HepG2 (cell line): ENCODE results near the gene ACSBG1. TPM values are rescaled to one million over a fixed set of nuclear protein-coding genes. Genes with fewer than 3 reads are reported as not detected.

Source experiments
- ATAC-seq: fragments of 200-7000 bp; cut with Tn5 transposase; 3 replicates; pipeline ENCODE4 v1.9.1; 2020; ENCODE audit warnings: mild to moderate bottlenecking, moderate library complexity
- BruUV-seq: library from RNA; stranded (reverse); fragments of 400-500 nt; replicated peaks from 2 replicates; lab custom pipeline; 2021; lab: Mats Ljungman, UMichigan
- CTCF ChIA-PET: fragments of 300-600 bp; formaldehyde crosslinking; extraction: SDS; loops from one replicate; lab custom pipeline; 2021; ENCODE audit warnings: low total read pairs, inconsistent platforms, low intra/inter-chr PET ratio; lab: Yijun Ruan, JAX
- POLR2A ChIA-PET: fragments of 350-600 bp; sonication (Branson Sonifier 250); formaldehyde crosslinking; loops from one replicate; lab custom pipeline; 2020; ENCODE audit warnings: antibody characterized with exemption, inconsistent platforms; lab: Yijun Ruan, JAX
- DNase-seq: peaks from one replicate; pipeline ENCODE4 v3.0.0-alpha.2; 2015; ENCODE audit warnings: low spot score
- FAIRE-seq: peaks from 3 replicates; lab custom pipeline; 2011; peaks lifted over from hg19 to GRCh38; lab: Jason Lieb, UNC
- H2AFZ ChIP-seq: one replicate; pipeline ENCODE4 v1.6.1; 2011; ENCODE audit warnings: low read length, inconsistent platforms
- H3K27ac ChIP-seq: fragments of 300-600 bp; 3 replicates; pipeline ENCODE4 v1.8.0; 2011; ENCODE audit warnings: mixed run types, mild to moderate bottlenecking, mixed read lengths, low read length, inconsistent platforms; ENCODE audit not compliant: insufficient read depth; ENCODE audit errors: extremely low read length
- H3K27me3 ChIP-seq, 2 experiments: fragments of 200-600 bp in 1 of 2; 2 replicates in 1 of 2; 3 replicates in 1 of 2; pipeline versions ENCODE4 v1.6.0 to v1.8.0; 2011; ENCODE audit warnings: low read length in 2 of 2, mild to moderate bottlenecking in 2 of 2, moderate library complexity in 2 of 2, inconsistent platforms in 1 of 2; ENCODE audit not compliant: insufficient read depth in 2 of 2, control insufficient read depth in 1 of 2
- H3K36me3 ChIP-seq, 2 experiments: fragments of 200-600 bp in 1 of 2; replicated peaks in 1 of 2; 2 replicates in 1 of 2; 3 replicates in 1 of 2; pipeline versions ENCODE4 v1.5.1 to v1.8.0; 2011; ENCODE audit warnings: low read length in 2 of 2, inconsistent platforms in 1 of 2; ENCODE audit not compliant: insufficient read depth in 2 of 2, control insufficient read depth in 1 of 2
- H3K4me1 ChIP-seq: 2 replicates; pipeline ENCODE4 v1.5.1; 2012; ENCODE audit warnings: low read length, inconsistent platforms; ENCODE audit not compliant: insufficient read depth
- H3K4me2 ChIP-seq: 2 replicates; pipeline ENCODE4 v1.6.0; 2011; ENCODE audit warnings: low read depth, low read length, inconsistent platforms
- H3K4me3 ChIP-seq, 3 experiments: fragments of 200-600 bp in 1 of 3; sonication (generic), shearing (Covaris generic) in 1 of 3; replicated peaks in 1 of 3; 2 replicates each; pipeline ENCODE4 v1.5.1; 2011 to 2016; ENCODE audit warnings: low read length in 3 of 3, inconsistent platforms in 2 of 3, low read depth in 2 of 3, mild to moderate bottlenecking in 2 of 3, control low read depth in 1 of 3, mixed read lengths in 1 of 3; ENCODE audit not compliant: insufficient read depth in 1 of 3
- H3K79me2 ChIP-seq: one replicate; pipeline ENCODE4 v1.6.1; 2011; ENCODE audit warnings: low read length, inconsistent platforms; ENCODE audit not compliant: insufficient read depth
- H3K9ac ChIP-seq: 2 replicates; pipeline ENCODE4 v1.6.0; 2011; ENCODE audit warnings: mild to moderate bottlenecking, low read depth, low read length, inconsistent platforms; ENCODE audit not compliant: insufficient read depth
- H3K9me3 ChIP-seq: 2 replicates; pipeline ENCODE4 v1.5.1; 2012; ENCODE audit warnings: mild to moderate bottlenecking, low read length
- H4K20me1 ChIP-seq: 2 replicates; pipeline ENCODE4 v1.6.0; 2011; ENCODE audit warnings: inconsistent platforms, mild to moderate bottlenecking, low read length, moderate library complexity; ENCODE audit not compliant: insufficient read depth
- HNRNPUL1 ChIP-seq: fragments of 200-400 bp; formaldehyde crosslinking; IDR thresholded peaks from 2 replicates; pipeline ENCODE4 v1.6.1; 2017; ENCODE audit warnings: low read depth, mild to moderate bottlenecking, low read length, moderate library complexity
- RBM22 ChIP-seq: fragments of 200-400 bp; formaldehyde crosslinking; optimal IDR thresholded peaks from 2 replicates; pipeline ENCODE3; 2017; ENCODE audit warnings: mild to moderate bottlenecking, low read length, moderate library complexity
- REST ChIP-seq, 2 experiments: IDR thresholded peaks; 2 replicates each; pipeline ENCODE4 v1.6.1; 2011 to 2012; ENCODE audit warnings: low read length in 2 of 2, borderline replicate concordance in 1 of 2, low read depth in 1 of 2, mild to moderate bottlenecking in 1 of 2, moderate library complexity in 1 of 2
- SYNCRIP ChIP-seq: fragments of 200-400 bp; formaldehyde crosslinking; IDR thresholded peaks from 2 replicates; pipeline ENCODE4 v1.6.1; 2018; ENCODE audit warnings: mild to moderate bottlenecking, low read depth, low read length; ENCODE audit not compliant: insufficient read depth
- ZNF143 ChIP-seq: sonication (generic); formaldehyde crosslinking; IDR thresholded peaks from 2 replicates; pipeline ENCODE4 v1.4.0; 2020; ENCODE audit warnings: missing genetic modification reagents
- ZNF589 ChIP-seq: sonication (generic); formaldehyde crosslinking; conservative IDR thresholded peaks from 2 replicates; pipeline ENCODE4 v1.8.0; 2022; ENCODE audit warnings: mild to moderate bottlenecking, moderate library complexity, missing genetic modification reagents
- WGBS: methylation state at CpG from one replicate; pipeline ENCODE4 v1.1.6; 2017; ENCODE audit warnings: low lambda C conversion rate; 5-methylcytosine and 5-hydroxymethylcytosine counted together
- in situ Hi-C: cut with HindIII; loops from 2 replicates; pipeline ENCODE4 v1.10.0; 2017; ENCODE audit warnings: low pct_unique_long_range_greater_than_20kb; ENCODE audit not compliant: extremely low pct_ligation_motif_present
- intact Hi-C: fragments of 100-400 bp; cut with micrococcal nuclease; formaldehyde crosslinking; loops from one replicate; pipeline ENCODE4 v1.10.0; 2022; ENCODE audit not compliant: unreplicated experiment
- polyA plus RNA-seq, 8 experiments: library from polyadenylated mRNA; depleted of rRNA in 3 of 8; stranded (reverse) in 7 of 8; unstranded in 1 of 8; fragments of >200 nt; fragmentation: Illumina TruSeq in 4 of 8; extraction: Trizol in 4 of 8; gene quantifications; 2 replicates each; pipeline versions ENCODE4 v1.2.1 to v1.2.3, GENCODE V29; 2011 to 2016; ENCODE audit warnings: low read depth in 4 of 8, missing spikeins in 1 of 8, mixed read lengths in 1 of 8; ENCODE audit not compliant: insufficient read depth in 1 of 8
- total RNA-seq, 5 experiments: library from RNA; depleted of rRNA; stranded (reverse); fragments of >200 nt; fragmentation: Illumina TruSeq; extraction: Trizol; gene quantifications; 2 replicates each; pipeline ENCODE4 v1.2.3, GENCODE V29; 2016; ENCODE audit warnings: low read depth in 1 of 5
- TF ChIP-seq, protein P1 (sequence below): sonication (generic); formaldehyde crosslinking; conservative IDR thresholded peaks from 2 replicates; pipeline ENCODE4 v1.5.0; 2020; ENCODE audit warnings: missing genetic modification reagents

Gene ACSBG1
- total and polyA plus RNA-seq, 2 of the 13 experiments (the other 11 are each of a cell fraction or from before 2014, with no cell fraction given), result 0.35 to 0.81 TPM

- no peak for TF ChIP-seq REST (IDR thresholded peaks at IDR 0.05; ENCODE audit: borderline replicate concordance in 1 of 2, low read depth in 1 of 2, low read length in 2 of 2)
- TF ChIP-seq ZNF589 (CRISPR knock-in tag), result no peak
- TF ChIP-seq, protein P1, sequence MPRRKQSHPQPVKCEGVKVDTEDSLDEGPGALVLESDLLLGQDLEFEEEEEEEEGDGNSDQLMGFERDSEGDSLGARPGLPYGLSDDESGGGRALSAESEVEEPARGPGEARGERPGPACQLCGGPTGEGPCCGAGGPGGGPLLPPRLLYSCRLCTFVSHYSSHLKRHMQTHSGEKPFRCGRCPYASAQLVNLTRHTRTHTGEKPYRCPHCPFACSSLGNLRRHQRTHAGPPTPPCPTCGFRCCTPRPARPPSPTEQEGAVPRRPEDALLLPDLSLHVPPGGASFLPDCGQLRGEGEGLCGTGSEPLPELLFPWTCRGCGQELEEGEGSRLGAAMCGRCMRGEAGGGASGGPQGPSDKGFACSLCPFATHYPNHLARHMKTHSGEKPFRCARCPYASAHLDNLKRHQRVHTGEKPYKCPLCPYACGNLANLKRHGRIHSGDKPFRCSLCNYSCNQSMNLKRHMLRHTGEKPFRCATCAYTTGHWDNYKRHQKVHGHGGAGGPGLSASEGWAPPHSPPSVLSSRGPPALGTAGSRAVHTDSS (CRISPR knock-in tag), result no peak
- TF ChIP-seq RBM22, result no peak
- no peak for TF ChIP-seq SYNCRIP
- no peak for TF ChIP-seq ZNF143 (CRISPR knock-in tag)
- TF ChIP-seq HNRNPUL1, result no peak
- DNase-seq (no peak), ATAC-seq (no peak), FAIRE-seq (no peak)
- H2AFZ ChIP-seq, result no peak overlapping the region
- intact Hi-C loops, result no loop called here
- no peaks in the 10 kb centered on the region for H4K20me1 ChIP-seq
- peaks cover 0 to 5% of the 10 kb centered on the region in 2 experiments; a peak in 1 of 5 replicates for H3K27me3 ChIP-seq
- in situ Hi-C loops, result no loop called here
- no peaks in the 10 kb centered on the region for H3K9me3 ChIP-seq
- BruUV-seq, result no TSS peak
- no peak overlapping the region for H3K4me3 ChIP-seq
- CTCF ChIA-PET, result no interaction called here
- no peaks in the 10 kb centered on the region for H3K79me2 ChIP-seq
- H3K4me1 ChIP-seq, result no peaks in the 10 kb centered on the region
- H3K27ac ChIP-seq, result no peak overlapping the region
- WGBS, result 90% methylated on average over 5 of the region's 6 CpGs
- no peak overlapping the region for H3K4me2 ChIP-seq
- no peak overlapping the region for H3K9ac ChIP-seq
- no peaks in the 10 kb centered on the region for H3K36me3 ChIP-seq
- POLR2A ChIA-PET, result no interaction called here
Measured at GRCh38 chr15:78276064-78276943, 41.9 kb upstream of the ACSBG1 start.
